ENCODE results near the gene HMCN1.

DNA sequence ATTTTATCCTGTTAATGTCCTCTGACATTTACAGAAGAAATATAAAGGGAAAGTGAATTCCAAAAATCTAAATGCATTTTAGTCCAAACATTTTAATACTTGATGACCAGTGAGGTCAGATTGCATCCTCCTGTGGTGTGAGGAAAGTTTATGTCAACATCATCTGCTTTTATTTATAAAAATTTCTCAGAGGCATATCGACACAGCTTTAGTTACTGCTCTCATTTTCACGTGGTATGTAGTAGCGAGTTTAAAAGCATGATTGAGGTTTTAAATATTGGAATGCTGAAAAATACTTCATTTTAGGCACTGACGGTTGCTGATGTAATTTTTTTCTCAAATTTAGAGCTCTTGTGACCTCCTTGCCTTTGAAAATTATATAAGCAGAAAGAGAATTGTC lies 234.8 kb downstream of the HMCN1 start:
- TF ChIP-seq, protein P1, sequence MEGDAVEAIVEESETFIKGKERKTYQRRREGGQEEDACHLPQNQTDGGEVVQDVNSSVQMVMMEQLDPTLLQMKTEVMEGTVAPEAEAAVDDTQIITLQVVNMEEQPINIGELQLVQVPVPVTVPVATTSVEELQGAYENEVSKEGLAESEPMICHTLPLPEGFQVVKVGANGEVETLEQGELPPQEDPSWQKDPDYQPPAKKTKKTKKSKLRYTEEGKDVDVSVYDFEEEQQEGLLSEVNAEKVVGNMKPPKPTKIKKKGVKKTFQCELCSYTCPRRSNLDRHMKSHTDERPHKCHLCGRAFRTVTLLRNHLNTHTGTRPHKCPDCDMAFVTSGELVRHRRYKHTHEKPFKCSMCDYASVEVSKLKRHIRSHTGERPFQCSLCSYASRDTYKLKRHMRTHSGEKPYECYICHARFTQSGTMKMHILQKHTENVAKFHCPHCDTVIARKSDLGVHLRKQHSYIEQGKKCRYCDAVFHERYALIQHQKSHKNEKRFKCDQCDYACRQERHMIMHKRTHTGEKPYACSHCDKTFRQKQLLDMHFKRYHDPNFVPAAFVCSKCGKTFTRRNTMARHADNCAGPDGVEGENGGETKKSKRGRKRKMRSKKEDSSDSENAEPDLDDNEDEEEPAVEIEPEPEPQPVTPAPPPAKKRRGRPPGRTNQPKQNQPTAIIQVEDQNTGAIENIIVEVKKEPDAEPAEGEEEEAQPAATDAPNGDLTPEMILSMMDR (IDR thresholded peaks at IDR 0.05): no peak
- TF ChIP-seq POLR2A (IDR thresholded peaks at IDR 0.05): no peak

Data from stomach (tissue), 4 donors.